HG02938 (cell line): ENCODE data around the gene SEC23IP.

Experiments
- ATAC-seq: cut with Tn5 transposase; IDR thresholded peaks from one replicate; pipeline ENCODE4 v1.9.1; 2021; ENCODE audit warnings: mild to moderate bottlenecking, moderate library complexity; ENCODE audit not compliant: unreplicated experiment

SEC23IP gene

GRCh38 chr10:119932631-119933030 is 40.1 kb downstream of the SEC23IP start:
- no peak for ATAC-seq

GRCh38 chr10:119933179-119933578 is 40.6 kb downstream of the SEC23IP start:
- ATAC-seq = no peak

GRCh38 chr10:119940487-119940886 is 48.0 kb downstream of the SEC23IP start:
- ATAC-seq = no peak

- ATAC-seq = no peak
Measured at GRCh38 chr10:119942973-119943372, 50.4 kb downstream of the SEC23IP start.

- no peak for ATAC-seq
Measured at GRCh38 chr10:119945805-119946204, 53.3 kb downstream of the SEC23IP start.

- ATAC-seq = no peak
Measured at GRCh38 chr10:119947300-119947699, 54.8 kb downstream of the SEC23IP start.

- no peak for ATAC-seq
Measured at GRCh38 chr10:119957451-119957850, 64.9 kb downstream of the SEC23IP start.

- no peak for ATAC-seq
Measured at GRCh38 chr10:119962837-119963236, 70.3 kb downstream of the SEC23IP start.

GRCh38 chr10:119967066-119967465 is 74.5 kb downstream of the SEC23IP start:
- ATAC-seq = no peak

GRCh38 chr10:119969609-119970008 is 77.1 kb downstream of the SEC23IP start:
- no peak for ATAC-seq

GRCh38 chr10:119970107-119970506 is 77.6 kb downstream of the SEC23IP start:
- ATAC-seq = no peak

GRCh38 chr10:119970963-119971362 is 78.4 kb downstream of the SEC23IP start:
- no peak for ATAC-seq

GRCh38 chr10:119973281-119973680 is 80.8 kb downstream of the SEC23IP start:
- no peak for ATAC-seq

GRCh38 chr10:119976421-119976820 is 83.9 kb downstream of the SEC23IP start:
- no peak for ATAC-seq

- no peak for ATAC-seq
Measured at GRCh38 chr10:119980956-119981750, 88.6 kb downstream of the SEC23IP start.

GRCh38 chr10:119981826-119982225 is 89.3 kb downstream of the SEC23IP start:
- no peak for ATAC-seq

- ATAC-seq = no peak
Measured at GRCh38 chr10:119988333-119988732, 95.8 kb downstream of the SEC23IP start.

- ATAC-seq = no peak
Measured at GRCh38 chr10:119989966-119990365, 97.4 kb downstream of the SEC23IP start.

- no peak for ATAC-seq
Measured at GRCh38 chr10:119991066-119991465, 98.5 kb downstream of the SEC23IP start.

- ATAC-seq = no peak
Measured at GRCh38 chr10:119991816-119992215, 99.3 kb downstream of the SEC23IP start.
